Measurements from ENCODE around the gene LIX1. TPM values are rescaled to one million over a fixed set of nuclear protein-coding genes. Genes with fewer than 3 reads are reported as not detected.

Gene LIX1
- total RNA-seq, 2 donors from 2014 or later, result 0.61 TPM; not detected in 1

GRCh38 chr5:97042996-97043395, 99.4 kb downstream of the LIX1 start:
- Histone ChIP-seq H3K36me3 (no peaks in the 10 kb centered on the region), H3K4me3 (no peak overlapping the region), H3K4me1 (no peaks in the 10 kb centered on the region), H3K27me3 (no peaks in the 10 kb centered on the region), H3K9me3 (no peaks in the 10 kb centered on the region), H3K27ac (no peak overlapping the region), H3K9ac (ENCODE audit: low read depth in 2 of 2, low read length in 2 of 2) (no peak overlapping the region)
- no peak for TF ChIP-seq CTCF (IDR thresholded peaks at IDR 0.05)
- DNase-seq, result no peak
- intact Hi-C loops (cut with DNase I), result no loop called here

Other genes starting within 250 kb of the LIX1 start
- 10 to 100 TPM; 23.7 to 34.9 TPM for gene LNPEP, start 206.5 kb downstream of the LIX1 start, total RNA-seq
- 10 to 100 TPM; 23.9 to 24.9 TPM for gene RIOK2, start 40.6 kb upstream of the LIX1 start, total RNA-seq

Data from colonic mucosa (tissue), 4 donors.